ENCODE results near the gene MSX2. TPM values are rescaled to one million over a fixed set of nuclear protein-coding genes. Genes with fewer than 3 reads are reported as not detected.

MSX2 gene
- total and polyA plus RNA-seq, 2 donors (not counting 1 experiment from before 2014, with no cell fraction given) = 1.3 to 4.5 TPM

GRCh38 chr5:174751154-174752000 is 27.0 kb downstream of the MSX2 start:
- peak overlapping the region; percentile 23 for H3K9ac ChIP-seq (ENCODE audit: insufficient read depth, low read length)
- no peak overlapping the region for H2AFZ ChIP-seq (ENCODE audit: low read length)
- H3K4me2 ChIP-seq (ENCODE audit: extremely low read depth, insufficient read depth, low read length) = peak overlapping the region; percentile 51
- no peaks in the 10 kb centered on the region for H4K20me1 ChIP-seq (ENCODE audit: control insufficient read depth, extremely low read depth, insufficient read depth, low read length)
- DNase-seq (ENCODE audit: low read depth in 2 of 2) = peak in 1 of 2 donors; percentile 33
- no peaks in the 10 kb centered on the region for H3K4me1 ChIP-seq (ENCODE audit: control insufficient read depth, extremely low read depth, insufficient read depth, low read length)
- H3K4me3 ChIP-seq (replicated peaks in 1 of 4; ENCODE audit: control extremely low read depth in 1 of 4, insufficient read depth in 1 of 4, low read depth in 3 of 4, low read length in 4 of 4) = peak overlapping the region in 3 of 4 experiments; percentile 13 to 56 (median 41)
- no peaks in the 10 kb centered on the region for H3K36me3 ChIP-seq (ENCODE audit: control insufficient read depth, insufficient read depth, low read length)
- H3K9me3 ChIP-seq (ENCODE audit: control insufficient read depth, insufficient read depth, low read depth, low read length) = no peaks in the 10 kb centered on the region
- no peak for TF ChIP-seq CTCF (conservative IDR thresholded peaks at IDR 0.05 in 1 of 2, IDR thresholded peaks at IDR 0.05 in 1 of 2; ENCODE audit: low read depth in 1 of 2, low read length in 2 of 2)
- no peak for TF ChIP-seq EZH2 (IDR thresholded peaks at IDR 0.05; ENCODE audit: low read length, missing control alignments)
- no peak overlapping the region for H3K27ac ChIP-seq (ENCODE audit: insufficient read depth, low read length)
- no peaks in the 10 kb centered on the region for H3K27me3 ChIP-seq (ENCODE audit: control insufficient read depth, insufficient read depth, low read length)
- H3K79me2 ChIP-seq (ENCODE audit: control insufficient read depth, insufficient read depth, low read length) = no peaks in the 10 kb centered on the region

- Histone ChIP-seq H3K27ac (ENCODE audit: insufficient read depth, low read length) (no peak overlapping the region), H3K9ac (ENCODE audit: insufficient read depth, low read length) (no peak overlapping the region), H3K36me3 (ENCODE audit: control insufficient read depth, insufficient read depth, low read length) (no peaks in the 10 kb centered on the region), H3K79me2 (ENCODE audit: control insufficient read depth, insufficient read depth, low read length) (no peaks in the 10 kb centered on the region), H3K4me2 (ENCODE audit: extremely low read depth, insufficient read depth, low read length) (no peak overlapping the region), H3K4me1 (ENCODE audit: control insufficient read depth, extremely low read depth, insufficient read depth, low read length) (no peaks in the 10 kb centered on the region), H4K20me1 (ENCODE audit: control insufficient read depth, extremely low read depth, insufficient read depth, low read length) (no peaks in the 10 kb centered on the region), H3K27me3 (ENCODE audit: control insufficient read depth, insufficient read depth, low read length) (no peaks in the 10 kb centered on the region), H3K9me3 (ENCODE audit: control insufficient read depth, insufficient read depth, low read depth, low read length) (no peaks in the 10 kb centered on the region), H3K4me3 (replicated peaks in 1 of 4; ENCODE audit: control extremely low read depth in 1 of 4, insufficient read depth in 1 of 4, low read depth in 3 of 4, low read length in 4 of 4) (peak overlapping the region in 1 of 4 experiments; percentile 56), H2AFZ (ENCODE audit: low read length) (no peak overlapping the region)
- DNase-seq (ENCODE audit: low read depth in 2 of 2) = no peak
- TF ChIP-seq CTCF (conservative IDR thresholded peaks at IDR 0.05 in 1 of 2, IDR thresholded peaks at IDR 0.05 in 1 of 2; ENCODE audit: low read depth in 1 of 2, low read length in 2 of 2) (no peak), EZH2 (IDR thresholded peaks at IDR 0.05; ENCODE audit: low read length, missing control alignments) (no peak)
These were observed 27.7 kb downstream of the MSX2 start for GRCh38 chr5:174752121-174752520.

GRCh38 chr5:174755106-174755505 is 30.7 kb downstream of the MSX2 start:
- no peak overlapping the region for H3K4me3 ChIP-seq (replicated peaks in 1 of 4; ENCODE audit: control extremely low read depth in 1 of 4, insufficient read depth in 1 of 4, low read depth in 3 of 4, low read length in 4 of 4)
- no peak for TF ChIP-seq EZH2 (IDR thresholded peaks at IDR 0.05; ENCODE audit: low read length, missing control alignments)
- TF ChIP-seq CTCF (conservative IDR thresholded peaks at IDR 0.05 in 1 of 2, IDR thresholded peaks at IDR 0.05 in 1 of 2; ENCODE audit: low read depth in 1 of 2, low read length in 2 of 2) = peak; percentile 20 to 51
- H3K9me3 ChIP-seq (ENCODE audit: control insufficient read depth, insufficient read depth, low read depth, low read length) = no peaks in the 10 kb centered on the region
- H2AFZ ChIP-seq (ENCODE audit: low read length) = no peak overlapping the region
- H3K27me3 ChIP-seq (ENCODE audit: control insufficient read depth, insufficient read depth, low read length) = no peaks in the 10 kb centered on the region
- H3K79me2 ChIP-seq (ENCODE audit: control insufficient read depth, insufficient read depth, low read length) = no peaks in the 10 kb centered on the region
- peak; percentile 22 to 33 for DNase-seq (ENCODE audit: low read depth in 2 of 2)
- no peak overlapping the region for H3K9ac ChIP-seq (ENCODE audit: insufficient read depth, low read length)
- no peaks in the 10 kb centered on the region for H3K36me3 ChIP-seq (ENCODE audit: control insufficient read depth, insufficient read depth, low read length)
- no peaks in the 10 kb centered on the region for H3K4me1 ChIP-seq (ENCODE audit: control insufficient read depth, extremely low read depth, insufficient read depth, low read length)
- H4K20me1 ChIP-seq (ENCODE audit: control insufficient read depth, extremely low read depth, insufficient read depth, low read length) = no peaks in the 10 kb centered on the region
- no peak overlapping the region for H3K4me2 ChIP-seq (ENCODE audit: extremely low read depth, insufficient read depth, low read length)
- H3K27ac ChIP-seq (ENCODE audit: insufficient read depth, low read length) = no peak overlapping the region

Measured in fibroblast of lung (primary cell).